Activated naive CD4-positive, alpha-beta T cell treated with anti-CD3 and anti-CD28 coated beads, Interleukin-2, amount 10 ng/mL, durations not matched to agents 7 days and 5 days (primary cell): ENCODE measurements around the gene ATF4.

Experiments used
- CTCF ChIA-PET: fragments of 350-600 bp; sonication (Branson Sonifier 250); formaldehyde crosslinking; loops from one replicate; lab custom pipeline; 2021; ENCODE audit warnings: antibody characterized with exemption; lab: Charles Lee
- DNase-seq: peaks from one replicate; pipeline ENCODE4 v3.0.0-alpha.2; 2020
- H3K27ac Mint-ChIP-seq: one replicate; pipeline ENCODE4 v1.8.0; 2021; ENCODE audit warnings: mild to moderate bottlenecking, moderate library complexity, mixed read lengths
- H3K27me3 Mint-ChIP-seq: one replicate; pipeline ENCODE4 v1.8.0; 2021; ENCODE audit warnings: mild to moderate bottlenecking, mixed read lengths
- H3K36me3 Mint-ChIP-seq: one replicate; pipeline ENCODE4 v1.8.0; 2021; ENCODE audit warnings: mixed read lengths
- H3K4me1 Mint-ChIP-seq: one replicate; pipeline ENCODE4 v1.8.0; 2021; ENCODE audit warnings: mixed read lengths
- H3K4me3 Mint-ChIP-seq: one replicate; pipeline ENCODE4 v1.8.0; 2021; ENCODE audit warnings: mild to moderate bottlenecking, moderate library complexity, mixed read lengths
- H3K9me3 Mint-ChIP-seq: one replicate; pipeline ENCODE4 v1.8.0; 2021; ENCODE audit warnings: mixed read lengths

ATF4 gene

DNA sequence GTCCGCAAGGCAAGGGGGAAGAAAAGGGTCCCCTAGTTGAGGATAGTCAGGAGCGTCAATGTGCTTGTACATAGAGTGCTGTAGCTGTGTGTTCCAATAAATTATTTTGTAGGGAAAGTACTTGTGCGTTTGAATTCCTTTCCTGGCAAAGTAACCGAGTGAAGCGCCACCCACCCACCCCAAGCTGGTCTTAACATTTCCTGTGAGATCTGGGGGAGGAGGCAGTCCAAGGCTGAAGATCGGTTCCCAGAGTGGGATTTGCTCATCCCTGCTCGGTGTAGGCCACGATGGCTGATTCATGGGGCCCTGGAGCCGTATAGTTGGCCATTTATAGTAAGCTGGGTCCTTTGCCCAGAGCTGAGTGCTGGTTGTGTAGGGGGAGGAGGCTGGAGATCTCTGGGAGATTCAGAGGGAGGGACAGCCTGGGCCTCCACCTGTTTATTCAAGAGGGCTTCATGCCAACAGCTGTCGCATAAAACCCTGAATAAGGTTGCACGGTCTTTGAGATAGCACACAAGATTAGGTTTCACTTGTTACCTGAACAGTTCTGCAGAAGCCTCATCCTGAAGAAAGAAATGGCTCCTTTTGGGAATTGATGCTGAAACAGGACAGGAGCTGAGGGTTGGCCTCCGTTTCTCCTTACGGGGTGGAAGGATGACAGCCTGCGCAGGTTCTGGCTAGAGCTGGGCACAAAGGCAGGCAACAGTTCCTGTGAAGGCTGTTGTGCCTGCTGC is 2.4 kb downstream of the ATF4 start:
- peaks cover 66% of the 10 kb centered on the region for H3K36me3 Mint-ChIP-seq
- H3K27me3 Mint-ChIP-seq, result peaks cover 7% of the 10 kb centered on the region
- peaks cover 69% of the 10 kb centered on the region for H3K4me1 Mint-ChIP-seq
- H3K4me3 Mint-ChIP-seq, result peak overlapping the region; percentile 93
- H3K9me3 Mint-ChIP-seq, result no peaks in the 10 kb centered on the region
- H3K27ac Mint-ChIP-seq, result peak overlapping the region; percentile 98
- CTCF ChIA-PET, result interaction anchor here (0.9 to 1.3 kb wide), 3 partner anchors 26 to 518 kb away, joined by 3 to 7 read pairs (median 6); no protein-coding TSS in a partner anchor
- DNase-seq, result peak; percentile 37

DNA sequence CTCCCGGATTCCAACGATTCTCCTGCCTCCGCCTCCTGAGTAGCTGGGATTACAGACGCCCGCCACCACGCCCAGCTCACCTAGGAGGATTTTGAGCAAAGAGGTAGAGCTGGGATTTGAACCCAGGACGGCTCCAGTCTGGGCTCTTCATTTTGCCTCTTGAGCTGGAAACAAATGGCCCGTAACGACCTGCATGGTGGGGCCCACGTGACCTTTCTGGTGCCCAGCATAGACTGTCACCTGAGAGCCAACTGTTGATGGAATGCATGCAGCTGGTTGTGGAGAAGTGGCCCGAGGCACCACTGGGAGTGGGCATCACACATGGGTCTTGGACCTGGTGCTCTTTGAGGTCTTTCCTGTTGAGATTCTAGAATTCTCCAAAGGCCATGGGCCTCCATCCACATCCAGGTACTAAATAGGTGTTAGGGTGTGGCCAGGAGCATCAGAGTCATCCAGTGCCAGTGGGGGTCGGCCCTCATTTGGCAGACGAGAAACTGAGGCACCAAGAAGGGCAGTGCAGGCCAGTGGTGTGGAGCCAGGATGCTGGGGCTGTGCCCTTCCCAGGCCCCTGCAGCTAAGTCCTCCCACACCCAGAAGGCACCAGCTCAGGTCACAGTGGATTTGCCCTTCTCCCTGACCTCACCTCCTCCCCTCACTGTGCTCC is 3.9 kb downstream of the ATF4 start:
- Mint-ChIP-seq H3K27ac (peak overlapping the region; percentile 71), H3K36me3 (peaks cover 67% of the 10 kb centered on the region), H3K4me1 (peaks cover 72% of the 10 kb centered on the region), H3K9me3 (no peaks in the 10 kb centered on the region), H3K27me3 (peaks cover 7% of the 10 kb centered on the region), H3K4me3 (no peak overlapping the region)
- DNase-seq, result no peak
- CTCF ChIA-PET, result interaction anchor here (1.1 to 2.2 kb wide), 7 partner anchors 10 to 206 kb away, joined by 3 to 9 read pairs (median 4); partner anchors contain the start of gene MIEF1

- H3K9me3 Mint-ChIP-seq, result no peaks in the 10 kb centered on the region
- H3K27ac Mint-ChIP-seq, result peak overlapping the region; percentile 81
- H3K36me3 Mint-ChIP-seq, result peaks cover 75% of the 10 kb centered on the region
- H3K4me3 Mint-ChIP-seq, result no peak overlapping the region
- DNase-seq, result no peak
- peaks cover 5% of the 10 kb centered on the region for H3K27me3 Mint-ChIP-seq
- H3K4me1 Mint-ChIP-seq, result peaks cover 78% of the 10 kb centered on the region
- CTCF ChIA-PET, result interaction anchor here (0.8 to 2.2 kb wide), 8 partner anchors 10 to 207 kb away, joined by 3 to 9 read pairs (median 4); partner anchors contain the start of gene MIEF1
These were observed 4.6 kb downstream of the ATF4 start for GRCh38 chr22:39524753-39525657.

- CTCF ChIA-PET, result interaction anchor here (0.8 to 2.2 kb wide), 3 partner anchors 28 to 33 kb away, joined by 3 to 9 read pairs (median 8); no protein-coding TSS in a partner anchor
- no peaks in the 10 kb centered on the region for H3K27me3 Mint-ChIP-seq
- peaks cover 75% of the 10 kb centered on the region for H3K36me3 Mint-ChIP-seq
- H3K27ac Mint-ChIP-seq, result peak overlapping the region; percentile 81
- H3K4me1 Mint-ChIP-seq, result peaks cover 84% of the 10 kb centered on the region
- no peak overlapping the region for H3K4me3 Mint-ChIP-seq
- no peak for DNase-seq
- H3K9me3 Mint-ChIP-seq, result no peaks in the 10 kb centered on the region
These were observed 5.3 kb downstream of the ATF4 start for GRCh38 chr22:39525658-39525975.

DNA sequence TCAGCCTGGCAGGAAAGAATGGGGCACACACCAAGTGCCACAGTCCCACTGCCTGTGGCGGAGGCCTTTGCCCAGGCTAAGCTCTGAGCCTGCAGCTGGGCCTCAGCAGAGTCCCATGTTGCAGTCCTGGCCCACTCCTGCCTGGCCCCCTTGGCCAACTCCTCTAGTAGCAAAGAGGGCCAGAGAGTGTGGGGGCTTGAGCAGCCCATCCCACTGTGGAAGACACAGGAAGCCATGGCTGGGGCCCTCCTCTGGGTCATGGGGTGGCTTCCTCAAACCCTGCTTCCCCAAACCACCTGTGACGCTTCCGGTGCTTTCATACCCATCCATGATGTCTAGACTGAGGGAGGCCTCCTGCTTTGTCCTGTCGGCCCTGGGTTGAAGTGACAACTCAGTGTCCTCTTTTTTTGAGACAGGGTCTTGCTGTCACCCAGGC is 6.4 kb downstream of the ATF4 start:
- peak; percentile 50 for DNase-seq
- no peaks in the 10 kb centered on the region for H3K9me3 Mint-ChIP-seq
- peaks cover 93% of the 10 kb centered on the region for H3K4me1 Mint-ChIP-seq
- H3K27me3 Mint-ChIP-seq, result no peaks in the 10 kb centered on the region
- peaks cover 73% of the 10 kb centered on the region for H3K36me3 Mint-ChIP-seq
- no peak overlapping the region for H3K4me3 Mint-ChIP-seq
- peak overlapping the region; percentile 81 for H3K27ac Mint-ChIP-seq
- CTCF ChIA-PET, result interaction anchor here (0.7 to 7.0 kb wide), 5 partner anchors 32 to 356 kb away, joined by 3 to 216 read pairs (median 4); partner anchors contain the start of gene RPL3

DNA sequence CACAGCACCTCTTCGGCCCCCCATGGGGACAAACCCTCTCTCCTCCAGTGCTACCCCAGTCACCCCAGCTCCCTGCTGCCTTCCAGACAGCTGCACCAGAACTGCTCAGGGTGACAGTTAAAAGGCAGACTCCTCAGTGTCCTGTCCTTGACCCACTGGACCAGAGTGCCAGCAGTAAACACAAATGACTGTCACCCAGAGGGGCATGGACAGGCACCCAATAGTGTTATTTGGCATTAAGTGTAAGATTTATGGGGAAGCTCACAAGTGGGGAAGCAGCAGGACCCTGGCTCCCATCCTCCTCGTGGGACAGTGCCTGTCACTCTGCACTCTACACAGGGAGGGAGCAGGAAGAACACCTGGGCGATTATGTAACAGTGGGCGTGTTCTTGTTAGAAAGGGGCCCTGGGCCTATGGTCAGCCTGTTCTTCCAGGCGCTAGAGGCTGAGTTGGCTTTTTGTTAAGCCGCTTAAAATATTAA is 7.2 kb downstream of the ATF4 start:
- no peak for DNase-seq
- peak overlapping the region; percentile 81 for H3K27ac Mint-ChIP-seq
- H3K27me3 Mint-ChIP-seq, result no peaks in the 10 kb centered on the region
- no peaks in the 10 kb centered on the region for H3K9me3 Mint-ChIP-seq
- H3K4me3 Mint-ChIP-seq, result no peak overlapping the region
- peaks cover 70% of the 10 kb centered on the region for H3K36me3 Mint-ChIP-seq
- CTCF ChIA-PET, result interaction anchor here (1.0 to 7.0 kb wide), 5 partner anchors 11 to 357 kb away, joined by 3 to 216 read pairs (median 17); partner anchors contain the start of gene RPL3
- peaks cover 91% of the 10 kb centered on the region for H3K4me1 Mint-ChIP-seq

DNA sequence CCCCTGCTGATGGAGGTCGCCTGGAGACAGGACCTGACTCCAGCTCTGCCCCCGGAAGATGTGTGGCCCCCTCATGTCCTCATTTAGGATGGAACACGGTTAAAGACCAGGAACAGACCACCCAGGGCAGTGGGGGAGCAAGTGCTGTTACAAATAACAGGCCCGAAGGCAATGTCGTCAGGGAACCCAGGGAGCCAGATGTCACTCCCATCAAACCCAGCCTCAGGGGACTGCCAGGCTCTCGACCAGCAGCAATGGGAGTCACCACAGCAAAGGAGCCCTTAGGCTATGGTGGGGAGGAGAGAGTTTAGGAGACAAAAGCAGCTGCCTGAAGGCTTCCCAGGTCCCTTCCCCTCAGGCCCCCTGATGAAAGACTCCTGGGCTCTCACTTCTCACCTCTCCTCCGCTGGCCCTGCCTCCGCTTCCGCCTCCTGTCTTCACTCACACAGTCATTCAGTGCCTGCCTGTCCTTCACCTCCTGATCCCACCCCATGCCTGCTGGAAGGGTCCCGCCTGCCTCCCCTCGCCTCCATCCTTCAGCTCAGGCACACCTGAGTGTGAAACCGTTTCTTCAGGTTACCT is 7.8 kb downstream of the ATF4 start:
- H3K27me3 Mint-ChIP-seq, result no peaks in the 10 kb centered on the region
- peaks cover 89% of the 10 kb centered on the region for H3K4me1 Mint-ChIP-seq
- CTCF ChIA-PET, result interaction anchor here (0.8 to 7.0 kb wide), 13 partner anchors 12 to 508 kb away, joined by 3 to 216 read pairs (median 6); partner anchors contain the start of genes MIEF1, RPL3 and TAB1
- peaks cover 65% of the 10 kb centered on the region for H3K36me3 Mint-ChIP-seq
- H3K4me3 Mint-ChIP-seq, result no peak overlapping the region
- no peak for DNase-seq
- H3K27ac Mint-ChIP-seq, result peak overlapping the region; percentile 88
- H3K9me3 Mint-ChIP-seq, result no peaks in the 10 kb centered on the region

GRCh38 chr22:39528681-39529486 is 8.5 kb downstream of the ATF4 start:
- no peaks in the 10 kb centered on the region for H3K27me3 Mint-ChIP-seq
- H3K9me3 Mint-ChIP-seq, result no peaks in the 10 kb centered on the region
- peaks cover 89% of the 10 kb centered on the region for H3K4me1 Mint-ChIP-seq
- H3K36me3 Mint-ChIP-seq, result peaks cover 61% of the 10 kb centered on the region
- H3K27ac Mint-ChIP-seq, result peak overlapping the region; percentile 88
- CTCF ChIA-PET, result interaction anchor here (0.6 to 7.0 kb wide), 23 partner anchors 9 to 512 kb away, joined by 3 to 216 read pairs (median 5); partner anchors contain the start of genes ATF4, MIEF1, RPL3 and TAB1
- H3K4me3 Mint-ChIP-seq, result peak overlapping the region; percentile 61
- DNase-seq, result peak; percentile 95

DNA sequence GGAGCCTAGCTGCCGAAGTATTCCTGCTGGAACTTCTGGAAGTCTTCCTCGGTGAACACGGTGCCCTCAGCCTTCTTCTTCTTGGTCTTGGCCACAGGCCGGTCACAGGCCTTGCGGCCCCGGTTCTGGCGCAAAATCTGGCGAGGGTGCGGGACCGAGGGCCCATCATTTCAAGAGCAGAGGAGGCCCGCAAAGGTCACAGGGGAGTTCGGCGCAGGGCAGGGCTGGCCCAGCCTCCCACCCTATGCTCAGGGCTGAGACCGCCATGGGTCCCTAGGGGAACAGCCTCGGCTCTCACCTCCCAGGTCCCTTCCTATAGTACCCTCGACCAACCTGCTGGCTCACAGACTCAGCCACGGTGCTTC is 9.1 kb downstream of the ATF4 start:
- Mint-ChIP-seq H3K9me3 (no peaks in the 10 kb centered on the region), H3K27ac (peak overlapping the region; percentile 15), H3K36me3 (peaks cover 57% of the 10 kb centered on the region), H3K4me1 (peaks cover 90% of the 10 kb centered on the region), H3K4me3 (peak overlapping the region; percentile 61), H3K27me3 (no peaks in the 10 kb centered on the region)
- CTCF ChIA-PET, result interaction anchor here (0.6 to 7.0 kb wide), 19 partner anchors 10 to 511 kb away, joined by 3 to 216 read pairs (median 6); partner anchors contain the start of genes ATF4, MIEF1, RPL3 and TAB1
- no peak for DNase-seq

DNA sequence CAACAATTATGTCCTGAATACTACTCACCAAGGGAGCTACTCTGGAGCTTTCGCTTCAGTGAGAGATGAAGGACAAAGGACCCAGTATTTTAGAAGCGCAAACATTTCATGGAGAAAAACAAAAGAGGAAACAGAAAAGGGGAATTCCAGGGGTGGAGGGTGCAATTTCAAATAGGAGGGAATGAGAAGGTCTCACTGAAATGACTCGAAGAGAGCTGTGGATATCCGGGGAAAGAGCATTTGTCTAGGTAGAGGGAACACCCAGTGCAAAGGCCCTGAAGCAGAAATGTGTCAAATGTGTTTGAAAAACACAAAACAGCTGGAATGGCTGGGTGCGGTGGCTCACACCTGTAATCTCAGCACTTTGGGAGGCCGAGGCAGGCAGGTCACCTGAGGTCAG is 9.8 kb downstream of the ATF4 start:
- H3K4me1 Mint-ChIP-seq, result peaks cover 84% of the 10 kb centered on the region
- DNase-seq, result no peak
- H3K27ac Mint-ChIP-seq, result peak overlapping the region; percentile 15
- CTCF ChIA-PET, result interaction anchor here (0.7 to 7.0 kb wide), 9 partner anchors 10 to 495 kb away, joined by 3 to 216 read pairs (median 5); partner anchors contain the start of genes ATF4, RPL3 and TAB1
- no peaks in the 10 kb centered on the region for H3K9me3 Mint-ChIP-seq
- H3K27me3 Mint-ChIP-seq, result no peaks in the 10 kb centered on the region
- H3K4me3 Mint-ChIP-seq, result peak overlapping the region; percentile 4
- H3K36me3 Mint-ChIP-seq, result peaks cover 50% of the 10 kb centered on the region

GRCh38 chr22:39530692-39531331 is 10.4 kb downstream of the ATF4 start:
- Mint-ChIP-seq H3K27ac (peak overlapping the region; percentile 55), H3K36me3 (peaks cover 44% of the 10 kb centered on the region), H3K4me1 (peaks cover 77% of the 10 kb centered on the region), H3K4me3 (peak overlapping the region; percentile 98), H3K9me3 (no peaks in the 10 kb centered on the region), H3K27me3 (no peaks in the 10 kb centered on the region)
- CTCF ChIA-PET, result interaction anchor here (0.6 to 7.0 kb wide), 9 partner anchors 9 to 494 kb away, joined by 3 to 216 read pairs (median 5); partner anchors contain the start of genes ATF4 and TAB1
- DNase-seq, result peak; percentile 50
